ENCODE data around the gene SLC29A3.
A peak's percentile ranks its signal among the peaks of the same experiment; 100 is the strongest.
"Not testable (repeated sequence)": the region's sequence is repeated elsewhere in the genome, so short reads cannot be mapped to it uniquely, and the experiment has no call there.

Gene SLC29A3

DNA sequence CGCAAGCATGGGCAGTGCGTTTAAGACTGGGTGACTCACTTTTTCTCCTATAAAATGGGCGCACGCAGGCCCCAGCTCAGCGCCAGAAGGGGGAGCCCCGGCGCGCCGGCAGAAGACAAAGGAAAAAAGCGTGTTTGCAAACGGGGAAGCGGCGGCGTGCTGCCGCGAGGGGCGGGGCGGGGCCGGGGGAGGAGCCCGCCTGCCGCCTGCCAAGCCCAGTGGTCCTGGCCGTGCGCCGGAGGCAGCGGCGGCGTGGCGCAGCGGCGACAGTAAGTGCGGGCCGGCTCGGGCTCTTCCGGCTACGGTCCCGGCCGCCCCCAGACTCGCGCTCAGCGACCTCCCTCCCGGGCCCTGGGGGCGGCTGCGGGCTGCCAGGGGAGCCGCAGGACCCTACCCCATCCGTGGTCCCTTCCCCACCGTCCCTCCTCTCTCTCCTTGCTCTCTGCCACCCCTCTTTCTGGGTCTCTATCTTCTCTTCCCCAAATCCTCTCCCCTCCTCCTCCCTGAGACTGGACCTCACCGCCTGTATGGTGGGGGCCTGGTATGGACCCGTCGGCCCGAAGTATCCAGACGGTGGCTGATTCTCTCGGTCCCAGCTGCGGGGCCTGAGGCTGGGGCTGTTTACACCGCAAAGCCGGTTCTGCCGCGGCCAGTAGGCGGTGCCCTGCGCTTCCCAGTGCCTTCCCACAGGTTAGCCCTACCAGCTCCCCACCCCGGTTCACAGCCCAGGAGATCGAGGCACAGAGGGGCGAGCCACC lies at the start of gene SLC29A3:
SLC29A3 (plus strand) TSS at position 218 of the 758 bp plus-strand sequence; CDS start at position 269, 51 bp downstream.
- peak; percentile 37 for DNase-seq

DNA sequence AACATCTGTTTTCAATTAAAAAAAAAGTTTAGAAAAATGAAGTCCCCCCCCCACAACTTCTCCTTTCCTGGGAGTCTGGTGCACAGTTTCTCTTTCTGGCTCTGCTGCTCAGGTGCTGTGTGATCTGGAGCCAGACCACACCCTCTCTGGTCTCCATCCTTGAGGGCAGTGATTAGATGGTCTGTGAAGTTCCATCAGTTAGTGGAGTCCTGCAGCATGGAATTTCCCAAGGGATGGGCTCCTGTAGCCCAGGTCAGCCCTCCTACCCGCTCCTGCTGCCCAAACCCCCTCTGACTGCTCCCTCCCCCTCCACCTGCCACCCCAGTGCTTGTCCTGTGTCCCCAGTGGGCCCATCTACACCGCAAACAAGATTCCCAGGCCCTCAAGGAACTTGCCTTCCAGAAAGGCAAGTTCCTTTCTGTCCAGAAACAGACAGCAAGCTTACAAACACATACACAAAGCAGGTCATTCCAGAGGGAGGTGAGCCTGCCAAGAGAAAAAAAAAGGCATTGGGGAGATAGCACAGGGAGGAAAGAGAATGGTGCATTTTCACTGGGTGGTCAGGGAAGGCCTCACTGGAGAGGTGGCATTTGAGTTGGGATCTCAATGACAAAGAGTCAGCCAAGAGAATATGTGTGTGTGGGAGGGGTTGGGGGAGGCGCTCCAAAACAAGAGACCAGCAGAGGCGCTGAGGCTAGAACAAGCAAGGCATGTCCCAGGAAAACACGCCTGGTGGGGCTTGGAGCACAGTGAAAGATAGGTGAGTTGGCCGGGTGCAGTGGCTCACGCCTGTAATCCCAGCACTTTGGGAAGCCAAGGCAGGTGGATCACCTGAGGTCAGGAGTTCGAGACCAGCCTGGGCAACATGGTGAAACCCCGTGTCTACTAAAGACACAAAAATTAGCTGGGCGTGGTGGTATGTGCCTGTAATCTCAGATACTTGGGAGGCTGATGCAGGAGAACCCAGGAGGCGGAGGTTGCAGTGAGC lies 49.5 kb upstream of the SLC29A3 start:
- DNase-seq, result no peak

DNA sequence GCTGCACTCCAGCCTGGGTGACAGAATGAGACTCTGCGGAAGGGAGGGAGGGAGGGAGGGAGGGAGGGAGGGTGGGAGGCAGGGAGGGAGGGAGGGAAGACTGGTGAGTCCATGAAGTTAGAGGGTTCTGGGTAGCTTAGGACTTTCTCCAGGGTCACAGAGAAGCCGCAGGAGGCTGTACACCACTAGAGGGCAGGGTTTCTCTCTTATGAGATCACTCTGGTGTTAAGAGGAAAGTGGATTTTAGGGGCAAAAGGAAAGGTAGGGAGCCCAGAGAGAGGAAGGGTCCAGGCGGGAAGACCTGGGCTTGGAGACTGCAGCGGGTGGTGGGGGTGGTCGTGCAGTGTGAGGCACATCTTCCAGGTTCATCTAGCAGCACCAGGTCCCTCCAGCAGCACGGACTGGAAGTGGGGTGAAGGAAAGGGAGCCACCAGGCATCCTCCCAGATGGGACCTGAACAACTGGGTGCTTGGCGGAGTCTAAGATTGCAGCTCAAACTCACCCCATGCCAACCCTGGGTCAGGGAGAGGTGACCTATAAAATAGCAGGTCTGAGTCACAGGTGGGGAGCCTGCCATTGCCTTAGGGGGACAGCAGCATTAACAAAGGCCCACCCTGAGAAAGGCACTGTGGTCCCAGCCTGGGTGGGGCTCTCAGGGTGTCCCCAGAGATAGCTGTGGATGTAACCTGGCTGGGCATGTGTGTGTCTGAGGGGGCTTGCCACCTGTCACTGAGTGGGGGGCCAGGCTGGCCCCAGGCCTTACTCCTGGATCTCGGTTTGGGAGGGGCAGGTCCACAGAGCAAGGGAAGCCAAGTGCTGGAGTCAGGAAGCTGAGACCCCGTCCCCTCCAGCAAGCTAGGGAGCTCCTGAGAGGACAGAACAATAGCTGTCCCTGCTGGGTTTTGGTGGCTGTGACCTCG lies 48.5 kb upstream of the SLC29A3 start:
- no peak for DNase-seq

- no peak for DNase-seq
Measured at GRCh38 chr10:71271662-71272055, 47.4 kb upstream of the SLC29A3 start.

- DNase-seq, result no peak
Measured at GRCh38 chr10:71272056-71272771, 46.8 kb upstream of the SLC29A3 start.

DNA sequence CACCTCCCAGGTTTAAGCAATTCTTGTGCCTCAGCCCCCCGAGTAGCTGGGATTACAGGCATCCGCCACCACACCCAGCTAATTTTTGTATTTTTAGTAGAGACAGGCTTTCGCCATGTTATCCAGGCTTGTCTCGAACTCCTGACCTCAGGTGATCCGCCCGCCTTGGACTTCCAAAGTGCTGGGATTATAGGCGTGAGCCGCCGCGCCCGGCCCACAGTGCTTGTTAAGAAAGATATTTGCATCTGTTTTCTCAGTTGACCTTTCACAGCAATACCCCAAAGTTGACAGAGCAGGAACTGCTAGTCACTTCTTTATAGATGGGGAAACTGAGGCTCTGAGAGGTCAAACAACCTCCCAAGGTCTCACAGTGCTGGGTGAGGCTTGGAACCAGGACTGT lies 46.1 kb upstream of the SLC29A3 start:
- not testable (repeated sequence) for DNase-seq

DNA sequence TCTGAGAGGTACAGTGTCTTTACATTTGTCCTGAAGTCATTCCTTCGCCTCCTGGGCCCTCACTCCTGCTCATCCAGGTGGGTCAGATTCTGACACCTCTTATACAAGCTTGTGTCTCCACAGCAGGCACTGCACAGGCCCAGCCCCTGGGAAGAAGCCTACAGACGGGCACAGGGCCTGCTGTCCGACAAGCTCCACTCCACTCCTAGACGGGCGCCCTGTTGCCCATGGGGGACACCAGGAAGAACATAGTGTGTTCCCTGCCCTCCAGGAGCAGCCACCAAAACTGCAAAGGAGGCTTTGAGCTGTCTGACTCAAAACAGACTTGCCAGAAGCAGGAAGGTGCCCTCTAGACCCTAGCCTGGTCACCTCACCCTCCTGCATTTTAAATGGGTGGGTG lies 45.6 kb upstream of the SLC29A3 start:
- no peak for DNase-seq

GRCh38 chr10:71274901-71275796 lies 43.9 kb upstream of the SLC29A3 start:
- no peak for DNase-seq

DNA sequence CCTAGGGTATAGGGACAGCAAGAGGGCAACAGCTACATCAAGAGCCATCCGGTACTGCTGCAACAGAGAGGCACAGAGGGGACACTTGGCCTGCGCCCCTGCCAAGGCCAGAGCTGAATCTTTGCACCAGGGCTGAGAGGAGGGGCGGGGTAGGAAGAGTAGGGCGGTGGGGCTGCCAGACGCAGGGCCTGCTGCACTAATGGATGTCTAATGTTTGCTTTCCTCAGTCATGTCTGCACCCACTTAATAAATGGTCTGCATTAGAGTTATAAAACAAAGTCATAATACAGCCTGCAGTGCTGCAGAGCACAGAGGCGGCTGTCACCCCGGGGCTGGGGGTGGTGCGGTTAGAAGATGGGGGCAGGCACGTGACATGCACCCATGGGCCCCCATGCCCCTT lies 42.2 kb upstream of the SLC29A3 start:
- no peak for DNase-seq

GRCh38 chr10:71277914-71278665 lies 41.0 kb upstream of the SLC29A3 start:
- no peak for DNase-seq

DNA sequence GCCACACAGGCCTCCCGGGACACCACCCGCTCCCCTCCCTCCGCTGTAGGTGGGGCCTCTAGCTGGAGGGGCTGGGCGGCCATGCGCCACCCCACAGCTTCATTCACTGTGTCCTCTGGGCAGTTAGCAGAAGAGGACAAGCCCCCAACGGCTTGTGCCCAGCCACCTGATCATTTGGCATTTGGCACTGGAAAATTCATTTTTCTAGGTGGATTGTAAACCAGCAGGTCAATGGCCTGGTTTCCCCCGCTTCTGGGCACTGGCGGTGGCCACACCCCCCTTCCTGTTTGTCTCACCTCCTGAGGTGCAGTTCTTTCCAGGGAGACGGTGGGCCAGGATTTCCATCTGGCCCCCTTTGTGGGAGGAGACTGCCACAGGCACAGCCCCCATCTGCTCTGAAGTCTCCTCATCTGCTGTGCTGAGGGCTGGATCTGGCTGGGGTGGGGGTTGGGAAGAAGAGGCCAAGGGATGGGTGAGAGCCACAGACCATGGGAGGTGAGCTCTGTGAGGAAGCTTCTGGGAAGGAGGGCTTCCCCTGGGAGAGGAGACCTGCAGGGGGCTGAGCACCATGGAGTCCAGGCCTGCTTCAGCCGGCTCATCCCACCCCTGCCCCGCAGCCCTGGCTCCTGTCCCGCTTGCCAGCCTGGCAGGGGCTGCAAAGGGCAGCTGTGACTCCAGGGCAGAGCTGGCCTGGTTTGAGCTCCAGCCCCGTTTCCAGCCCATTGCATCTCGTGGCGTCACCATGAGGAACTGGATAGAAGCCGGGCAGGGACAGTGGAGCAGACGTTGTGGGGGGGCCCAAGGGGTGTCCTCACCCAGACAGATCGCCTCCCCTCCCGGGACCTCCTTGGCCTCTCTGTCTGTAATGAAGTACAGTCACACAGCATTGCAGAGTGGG lies 40.1 kb upstream of the SLC29A3 start:
- DNase-seq, result no peak

GRCh38 chr10:71279590-71280170 lies 39.4 kb upstream of the SLC29A3 start:
- no peak for DNase-seq

DNA sequence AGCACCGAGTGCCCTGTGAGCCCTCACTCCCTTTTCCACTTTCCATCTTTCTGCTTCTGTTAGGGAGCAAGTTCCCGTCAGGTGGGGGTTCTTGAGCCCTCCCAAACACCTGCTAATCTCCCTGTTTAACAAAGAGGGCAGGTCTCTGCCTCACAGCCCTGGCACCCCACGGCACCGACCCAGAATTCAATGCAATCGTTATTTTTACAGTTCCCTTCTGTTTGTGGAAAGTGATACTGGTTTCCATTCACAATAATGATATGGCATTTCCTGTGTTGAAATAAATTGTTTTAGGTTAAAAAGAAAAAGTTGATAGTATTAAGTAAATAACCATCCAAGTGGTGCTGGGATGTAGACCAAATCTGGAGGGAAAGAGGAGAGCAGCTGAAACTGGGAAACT lies 38.8 kb upstream of the SLC29A3 start:
- no peak for DNase-seq

DNA sequence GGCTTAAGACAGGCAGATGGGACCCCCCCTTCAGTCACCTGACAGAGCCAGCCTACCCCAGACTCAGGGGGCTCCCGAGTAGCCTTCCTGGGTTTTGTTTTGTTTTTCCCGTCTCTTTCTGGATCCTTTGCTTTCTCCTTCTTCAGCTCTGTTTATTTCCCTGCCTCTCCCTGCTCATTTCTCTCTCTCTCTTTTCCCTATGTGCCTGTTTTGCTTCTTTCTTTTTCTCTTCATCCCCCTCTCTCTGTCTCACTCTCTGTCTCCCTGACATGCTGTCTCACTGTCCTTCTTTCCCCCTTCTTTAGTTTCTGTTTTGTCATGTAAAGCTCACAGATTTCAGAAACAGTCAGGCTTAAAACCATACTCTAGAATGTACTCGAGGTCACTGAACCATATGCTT lies 38.2 kb upstream of the SLC29A3 start:
- no peak for DNase-seq

GRCh38 chr10:71281646-71282322 lies 37.3 kb upstream of the SLC29A3 start:
- DNase-seq, result no peak

GRCh38 chr10:71282323-71282680 lies 36.8 kb upstream of the SLC29A3 start:
- DNase-seq, result no peak

DNA sequence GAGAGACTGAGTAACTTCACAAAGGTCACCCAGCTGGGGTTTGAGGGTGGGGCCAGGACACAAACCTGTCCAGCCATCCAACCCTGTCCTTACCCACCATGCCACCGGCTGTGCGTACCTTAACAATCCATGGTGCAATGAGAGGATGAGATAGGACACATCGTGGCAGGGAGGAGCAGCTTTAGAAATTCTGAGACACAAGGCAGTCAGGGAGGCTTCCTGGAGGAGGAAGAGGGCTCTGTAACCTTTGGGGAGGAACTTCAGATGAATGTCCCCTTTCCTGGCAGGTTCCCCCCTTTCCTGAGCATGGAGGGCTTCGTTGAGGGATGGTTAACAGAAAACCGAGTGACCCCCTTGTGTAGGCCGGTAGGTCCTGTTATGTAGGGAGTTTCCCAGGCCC lies 35.6 kb upstream of the SLC29A3 start:
- DNase-seq, result no peak

GRCh38 chr10:71283876-71284275 lies 35.2 kb upstream of the SLC29A3 start:
- no peak for DNase-seq

All from T1000 (cell line).